Smooth muscle cell (in vitro differentiated cells): ENCODE measurements around the gene VDR. TPM values are rescaled to one million over a fixed set of nuclear protein-coding genes. Genes with fewer than 3 reads are reported as not detected.

Experiments
- DNase-seq: peaks from one replicate; lab custom pipeline; 2025; ENCODE audit not compliant: unreplicated experiment; lab: John Stamatoyannopoulos, UW
- H2AFZ ChIP-seq: fragments of 200-600 bp; sonication (generic); 2 replicates; pipeline ENCODE4 v1.6.0; 2016; ENCODE audit warnings: antibody characterized with exemption, low read depth, mild to moderate bottlenecking
- H3F3A ChIP-seq: fragments of 200-600 bp; sonication (generic); 2 replicates; pipeline ENCODE4 v1.6.0; 2017; ENCODE audit warnings: antibody characterized with exemption, low read depth
- H3K27ac ChIP-seq: fragments of 200-600 bp; sonication (generic); 2 replicates; pipeline ENCODE4 v1.5.1; 2016; ENCODE audit warnings: low read depth, mild to moderate bottlenecking
- H3K27me3 ChIP-seq: fragments of 200-600 bp; sonication (generic); 2 replicates; pipeline ENCODE4 v1.6.1; 2016; ENCODE audit warnings: low read depth, mild to moderate bottlenecking
- H3K36me3 ChIP-seq: fragments of 200-600 bp; sonication (generic); 2 replicates; pipeline ENCODE4 v1.5.1; 2016; ENCODE audit warnings: low read depth
- H3K4me1 ChIP-seq: fragments of 200-600 bp; sonication (generic); 2 replicates; pipeline ENCODE4 v1.5.1; 2016; ENCODE audit warnings: low read depth
- H3K4me2 ChIP-seq: fragments of 200-600 bp; sonication (generic); 2 replicates; pipeline ENCODE4 v1.6.0; 2016; ENCODE audit warnings: mild to moderate bottlenecking
- H3K4me3 ChIP-seq: fragments of 200-600 bp; sonication (generic); 2 replicates; pipeline ENCODE4 v1.5.1; 2016; ENCODE audit warnings: mild to moderate bottlenecking
- H3K79me2 ChIP-seq: fragments of 200-600 bp; sonication (generic); 2 replicates; pipeline ENCODE4 v1.6.0; 2016; ENCODE audit warnings: low read depth, mild to moderate bottlenecking
- H3K9ac ChIP-seq: fragments of 200-600 bp; sonication (generic); 2 replicates; pipeline ENCODE4 v1.6.0; 2016; ENCODE audit warnings: low read depth
- H3K9me3 ChIP-seq: fragments of 200-600 bp; sonication (generic); replicated peaks from 2 replicates; pipeline ENCODE4 v1.5.1; 2016; ENCODE audit warnings: low read depth
- H4K20me1 ChIP-seq: fragments of 200-600 bp; sonication (generic); 2 replicates; pipeline ENCODE4 v1.6.0; 2016; ENCODE audit warnings: low read depth
- CTCF ChIP-seq: fragments of 200-600 bp; sonication (generic); IDR thresholded peaks from 2 replicates; pipeline ENCODE4 v1.5.1; 2017; ENCODE audit warnings: borderline replicate concordance, mild to moderate bottlenecking, antibody characterized with exemption; ENCODE audit not compliant: insufficient read depth, poor library complexity, severe bottlenecking
- WGBS: methylation state at CpG from one replicate; pipeline ENCODE4 v1.1.7; 2016; ENCODE audit warnings: low lambda C conversion rate; 5-methylcytosine and 5-hydroxymethylcytosine counted together
- polyA plus RNA-seq: library from polyadenylated mRNA; unstranded; fragments of >200 nt; fragmentation: Nextera tagmentation; extraction: Ambion mirVana; gene quantifications from 2 replicates; pipeline ENCODE4 v1.2.1, GENCODE V29; 2016
- total RNA-seq: library from RNA; depleted of rRNA; stranded (reverse); fragments of >200 nt; gene quantifications from 2 replicates; pipeline ENCODE4 v1.2.3, GENCODE V29; 2014

The VDR gene
- total and polyA plus RNA-seq, 2 experiments from 2014 or later = 8.0 to 16.5 TPM

GRCh38 chr12:47886510-47887240 is 18.1 kb downstream of the VDR start:
- Histone ChIP-seq H3K4me3 (no peak overlapping the region), H3K4me2 (no peak overlapping the region), H3K79me2 (no peaks in the 10 kb centered on the region), H3K27me3 (no peaks in the 10 kb centered on the region), H3K9me3 (no peaks in the 10 kb centered on the region), H3K36me3 (no peaks in the 10 kb centered on the region), H3F3A (no peaks in the 10 kb centered on the region), H3K9ac (no peak overlapping the region), H4K20me1 (peaks cover 4% of the 10 kb centered on the region), H2AFZ (no peak overlapping the region), H3K4me1 (peaks cover 3% of the 10 kb centered on the region), H3K27ac (no peak overlapping the region)
- WGBS = 82% methylated on average over 12 of the region's 13 CpGs
- DNase-seq = no peak
- TF ChIP-seq CTCF = no peak

- H4K20me1 ChIP-seq = peaks cover 4% of the 10 kb centered on the region
- no peak overlapping the region for H3K4me3 ChIP-seq
- H3K27me3 ChIP-seq = no peaks in the 10 kb centered on the region
- H3K9me3 ChIP-seq = no peaks in the 10 kb centered on the region
- no peak overlapping the region for H3K4me2 ChIP-seq
- H3K79me2 ChIP-seq = no peaks in the 10 kb centered on the region
- H3K4me1 ChIP-seq = peaks cover 6% of the 10 kb centered on the region
- no peak for TF ChIP-seq CTCF
- no peaks in the 10 kb centered on the region for H3K36me3 ChIP-seq
- H3F3A ChIP-seq = no peaks in the 10 kb centered on the region
- no peak overlapping the region for H3K9ac ChIP-seq
- no peak for DNase-seq
- 81% methylated on average over 2 of the region's 2 CpGs for WGBS
- no peak overlapping the region for H3K27ac ChIP-seq
- no peak overlapping the region for H2AFZ ChIP-seq
Measured at GRCh38 chr12:47885566-47885965, 19.2 kb downstream of the VDR start.

- Histone ChIP-seq H4K20me1 (peaks cover 4% of the 10 kb centered on the region), H2AFZ (no peak overlapping the region), H3K9me3 (no peaks in the 10 kb centered on the region), H3F3A (no peaks in the 10 kb centered on the region), H3K79me2 (no peaks in the 10 kb centered on the region), H3K9ac (no peak overlapping the region), H3K4me3 (no peak overlapping the region), H3K4me2 (no peak overlapping the region), H3K27me3 (no peaks in the 10 kb centered on the region), H3K36me3 (no peaks in the 10 kb centered on the region), H3K4me1 (peaks cover 6% of the 10 kb centered on the region), H3K27ac (no peak overlapping the region)
- 69% methylated on average over 10 of the region's 10 CpGs for WGBS
- DNase-seq = no peak
- no peak for TF ChIP-seq CTCF
Measured at GRCh38 chr12:47885012-47885501, 19.7 kb downstream of the VDR start.

- H4K20me1 ChIP-seq = peaks cover 4% of the 10 kb centered on the region
- no peaks in the 10 kb centered on the region for H3K9me3 ChIP-seq
- H3K79me2 ChIP-seq = no peaks in the 10 kb centered on the region
- H3K27ac ChIP-seq = no peak overlapping the region
- no peaks in the 10 kb centered on the region for H3F3A ChIP-seq
- no peak overlapping the region for H2AFZ ChIP-seq
- no peaks in the 10 kb centered on the region for H3K27me3 ChIP-seq
- H3K9ac ChIP-seq = no peak overlapping the region
- peaks cover 6% of the 10 kb centered on the region for H3K4me1 ChIP-seq
- 83% methylated on average over 3 of the region's 3 CpGs for WGBS
- TF ChIP-seq CTCF = no peak
- no peak overlapping the region for H3K4me3 ChIP-seq
- no peak for DNase-seq
- no peaks in the 10 kb centered on the region for H3K36me3 ChIP-seq
- no peak overlapping the region for H3K4me2 ChIP-seq
Measured at GRCh38 chr12:47884501-47884900, 20.3 kb downstream of the VDR start.
